Ascending aorta (tissue), 2 donors: ENCODE measurements around the gene MAPK13. TPM values are rescaled to one million over a fixed set of nuclear protein-coding genes. Genes with fewer than 3 reads are reported as not detected.

ENCODE experiments used
- DNase-seq, 2 donors: peaks; one replicate each; pipeline ENCODE4 v3.0.0-alpha.2; 2019; ENCODE audit warnings: low spot score in 2 of 2
- H3K27ac ChIP-seq, 2 donors: fragments of 200-600 bp; sonication (generic); one replicate each; pipeline ENCODE4 v1.5.1; 2016 to 2017; ENCODE audit warnings: mild to moderate bottlenecking in 1 of 2
- H3K27me3 ChIP-seq: fragments of 200-600 bp; sonication (generic); one replicate; pipeline ENCODE4 v1.5.1; 2017
- H3K36me3 ChIP-seq, 2 donors: fragments of 200-600 bp; sonication (generic); one replicate each; pipeline ENCODE4 v1.5.1; 2016
- H3K4me1 ChIP-seq, 2 donors: fragments of 200-600 bp; sonication (generic); one replicate each; pipeline ENCODE4 v1.5.1; 2016 to 2017; ENCODE audit warnings: mild to moderate bottlenecking in 1 of 2
- H3K4me3 ChIP-seq, 2 donors: fragments of 200-600 bp; sonication (generic); one replicate each; pipeline ENCODE4 v1.5.1; 2016 to 2017; ENCODE audit warnings: mild to moderate bottlenecking in 1 of 2
- H3K9me3 ChIP-seq, 2 donors: fragments of 200-600 bp; sonication (generic); one replicate each; pipeline ENCODE4 v1.5.1; 2016
- intact Hi-C: fragments of 100-400 bp; cut with DNase I; formaldehyde crosslinking; loops from one replicate; pipeline ENCODE4 v1.15.1; 2023
- total RNA-seq: library from RNA; depleted of rRNA; stranded (reverse); fragments of >200 nt; gene quantifications from one replicate; pipeline ENCODE4 v1.1.0, GENCODE V29; 2016
- TF ChIP-seq, protein P1 (sequence below), 3 experiments: fragments of 200-600 bp in 2 of 3; fragments of 450-650 bp in 1 of 3; sonication (generic) in 2 of 3; IDR thresholded peaks; one replicate each; pipeline ENCODE4 v1.5.1; 2016 to 2019; ENCODE audit warnings: antibody characterized with exemption in 3 of 3, mild to moderate bottlenecking in 1 of 3, moderate library complexity in 1 of 3

The MAPK13 gene
- total RNA-seq, 1 donor from 2014 or later = 7.7 TPM

DNA sequence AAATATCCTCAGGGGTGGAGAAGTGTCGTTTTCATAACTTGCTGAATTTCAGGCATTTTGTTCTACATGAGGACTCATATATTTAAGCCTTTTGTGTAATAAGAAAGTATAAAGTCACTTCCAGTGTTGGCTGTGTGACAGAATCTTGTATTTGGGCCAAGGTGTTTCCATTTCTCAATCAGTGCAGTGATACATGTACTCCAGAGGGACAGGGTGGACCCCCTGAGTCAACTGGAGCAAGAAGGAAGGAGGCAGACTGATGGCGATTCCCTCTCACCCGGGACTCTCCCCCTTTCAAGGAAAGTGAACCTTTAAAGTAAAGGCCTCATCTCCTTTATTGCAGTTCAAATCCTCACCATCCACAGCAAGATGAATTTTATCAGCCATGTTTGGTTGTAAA, 20.3 kb upstream of the MAPK13 start:
- TF ChIP-seq, protein P1, sequence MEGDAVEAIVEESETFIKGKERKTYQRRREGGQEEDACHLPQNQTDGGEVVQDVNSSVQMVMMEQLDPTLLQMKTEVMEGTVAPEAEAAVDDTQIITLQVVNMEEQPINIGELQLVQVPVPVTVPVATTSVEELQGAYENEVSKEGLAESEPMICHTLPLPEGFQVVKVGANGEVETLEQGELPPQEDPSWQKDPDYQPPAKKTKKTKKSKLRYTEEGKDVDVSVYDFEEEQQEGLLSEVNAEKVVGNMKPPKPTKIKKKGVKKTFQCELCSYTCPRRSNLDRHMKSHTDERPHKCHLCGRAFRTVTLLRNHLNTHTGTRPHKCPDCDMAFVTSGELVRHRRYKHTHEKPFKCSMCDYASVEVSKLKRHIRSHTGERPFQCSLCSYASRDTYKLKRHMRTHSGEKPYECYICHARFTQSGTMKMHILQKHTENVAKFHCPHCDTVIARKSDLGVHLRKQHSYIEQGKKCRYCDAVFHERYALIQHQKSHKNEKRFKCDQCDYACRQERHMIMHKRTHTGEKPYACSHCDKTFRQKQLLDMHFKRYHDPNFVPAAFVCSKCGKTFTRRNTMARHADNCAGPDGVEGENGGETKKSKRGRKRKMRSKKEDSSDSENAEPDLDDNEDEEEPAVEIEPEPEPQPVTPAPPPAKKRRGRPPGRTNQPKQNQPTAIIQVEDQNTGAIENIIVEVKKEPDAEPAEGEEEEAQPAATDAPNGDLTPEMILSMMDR (IDR thresholded peaks at IDR 0.05) = no peak
- intact Hi-C loops = no loop called here
- no peaks in the 10 kb centered on the region for H3K27me3 ChIP-seq
- H3K4me3 ChIP-seq = no peak overlapping the region
- no peaks in the 10 kb centered on the region for H3K9me3 ChIP-seq
- no peak for DNase-seq
- H3K4me1 ChIP-seq = no peaks in the 10 kb centered on the region
- no peak overlapping the region for H3K27ac ChIP-seq
- H3K36me3 ChIP-seq = peaks cover 47 to 53% of the 10 kb centered on the region in 2 donors

DNA sequence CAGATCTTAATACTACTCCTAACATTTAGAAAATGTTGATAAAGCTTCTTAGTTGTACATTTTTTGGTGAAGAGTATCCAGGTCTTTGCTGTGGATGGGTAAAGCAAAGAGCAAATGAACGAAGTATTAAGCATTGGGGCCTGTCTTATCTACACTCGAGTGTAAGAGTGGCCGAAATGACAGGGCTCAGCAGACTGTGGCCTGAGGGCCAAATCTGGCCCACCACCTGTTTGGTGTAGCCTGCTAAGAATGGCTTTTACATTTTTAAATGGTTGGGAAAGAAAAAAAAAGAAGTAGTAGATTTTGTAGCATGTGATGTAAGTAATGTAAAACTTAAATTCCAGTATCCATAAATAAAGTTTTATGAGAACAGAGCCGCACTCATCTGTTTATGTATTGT, 19.4 kb upstream of the MAPK13 start:
- H3K27me3 ChIP-seq = no peaks in the 10 kb centered on the region
- H3K4me1 ChIP-seq = no peaks in the 10 kb centered on the region
- no peak for DNase-seq
- intact Hi-C loops = no loop called here
- no peak overlapping the region for H3K4me3 ChIP-seq
- peaks cover 43 to 53% of the 10 kb centered on the region in 2 donors for H3K36me3 ChIP-seq
- TF ChIP-seq, protein P1 (IDR thresholded peaks at IDR 0.05) = no peak
- no peaks in the 10 kb centered on the region for H3K9me3 ChIP-seq
- no peak overlapping the region for H3K27ac ChIP-seq

DNA sequence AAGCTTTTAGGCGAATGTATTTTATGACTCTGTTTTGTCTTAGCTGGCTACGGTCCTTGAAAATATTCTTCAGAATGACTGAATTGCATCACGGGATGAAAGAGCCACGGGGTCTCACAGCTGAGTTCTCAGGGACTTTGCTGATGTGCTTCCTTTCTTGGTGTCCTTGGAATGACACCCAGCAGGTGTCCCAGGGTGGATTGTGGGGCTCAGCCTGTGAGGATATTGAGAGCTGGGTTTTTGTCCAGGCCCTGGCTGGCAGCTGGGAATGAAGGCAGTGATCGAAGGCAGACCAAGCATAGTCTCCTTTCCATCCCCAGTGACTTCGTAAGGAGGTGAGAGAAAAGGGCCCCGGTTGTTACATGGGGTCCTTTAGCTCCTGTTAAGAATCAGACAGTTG, 18.8 kb upstream of the MAPK13 start:
- Histone ChIP-seq H3K4me3 (no peak overlapping the region), H3K4me1 (no peaks in the 10 kb centered on the region), H3K9me3 (no peaks in the 10 kb centered on the region), H3K36me3 (peaks cover 43 to 51% of the 10 kb centered on the region in 2 donors), H3K27me3 (no peaks in the 10 kb centered on the region), H3K27ac (no peak overlapping the region)
- TF ChIP-seq, protein P1 (IDR thresholded peaks at IDR 0.05) = no peak
- no peak for DNase-seq
- intact Hi-C loops = no loop called here

DNA sequence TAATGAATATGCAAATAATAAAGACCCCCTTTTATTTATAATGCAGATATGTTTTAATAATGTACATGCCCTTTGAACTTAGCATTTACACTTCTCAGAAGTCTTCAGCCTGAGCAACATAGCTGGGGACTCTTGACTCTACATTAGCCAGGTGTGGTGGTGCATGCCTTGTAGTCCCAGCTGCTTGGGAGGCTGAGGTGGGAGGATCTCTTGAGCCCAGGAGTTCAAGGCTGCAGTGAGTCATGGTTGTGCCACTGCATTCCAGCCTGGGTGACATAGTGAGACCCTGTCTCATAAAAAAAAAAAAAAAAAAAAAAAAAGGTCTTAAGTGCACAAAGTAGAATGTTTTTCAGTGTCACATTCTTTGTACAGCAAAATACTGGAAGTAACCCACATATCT, 17.3 kb upstream of the MAPK13 start:
- Histone ChIP-seq H3K4me3 (no peak overlapping the region), H3K9me3 (no peaks in the 10 kb centered on the region), H3K36me3 (peaks cover 33 to 39% of the 10 kb centered on the region in 2 donors), H3K4me1 (no peaks in the 10 kb centered on the region), H3K27ac (no peak overlapping the region), H3K27me3 (no peaks in the 10 kb centered on the region)
- TF ChIP-seq, protein P1 (IDR thresholded peaks at IDR 0.05) = no peak
- intact Hi-C loops = no loop called here
- no peak for DNase-seq

DNA sequence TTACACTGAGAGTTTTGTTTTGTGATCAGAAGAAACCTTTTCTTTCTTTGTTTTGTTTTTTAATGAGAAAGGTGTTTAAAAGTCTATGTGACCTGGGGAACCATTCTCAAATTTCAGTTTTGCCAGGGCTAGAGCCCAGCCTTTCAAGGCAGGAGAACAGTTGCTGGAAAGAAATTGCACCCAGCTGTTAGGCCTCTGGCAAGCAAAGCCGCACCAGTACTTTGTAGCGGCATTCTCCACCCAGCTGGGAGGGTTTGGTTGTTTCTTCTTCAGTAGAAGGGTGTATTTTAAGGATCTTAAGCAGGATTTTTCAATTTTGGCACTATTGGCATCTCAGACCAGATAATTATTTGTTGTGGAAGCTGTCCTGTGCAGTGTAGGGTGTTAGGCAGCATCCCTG, 16.6 kb upstream of the MAPK13 start:
- Histone ChIP-seq H3K36me3 (peaks cover 27 to 32% of the 10 kb centered on the region in 2 donors), H3K4me3 (no peak overlapping the region), H3K27ac (no peak overlapping the region), H3K27me3 (no peaks in the 10 kb centered on the region), H3K9me3 (no peaks in the 10 kb centered on the region), H3K4me1 (no peaks in the 10 kb centered on the region)
- TF ChIP-seq, protein P1 (IDR thresholded peaks at IDR 0.05) = no peak
- intact Hi-C loops = no loop called here
- no peak for DNase-seq

DNA sequence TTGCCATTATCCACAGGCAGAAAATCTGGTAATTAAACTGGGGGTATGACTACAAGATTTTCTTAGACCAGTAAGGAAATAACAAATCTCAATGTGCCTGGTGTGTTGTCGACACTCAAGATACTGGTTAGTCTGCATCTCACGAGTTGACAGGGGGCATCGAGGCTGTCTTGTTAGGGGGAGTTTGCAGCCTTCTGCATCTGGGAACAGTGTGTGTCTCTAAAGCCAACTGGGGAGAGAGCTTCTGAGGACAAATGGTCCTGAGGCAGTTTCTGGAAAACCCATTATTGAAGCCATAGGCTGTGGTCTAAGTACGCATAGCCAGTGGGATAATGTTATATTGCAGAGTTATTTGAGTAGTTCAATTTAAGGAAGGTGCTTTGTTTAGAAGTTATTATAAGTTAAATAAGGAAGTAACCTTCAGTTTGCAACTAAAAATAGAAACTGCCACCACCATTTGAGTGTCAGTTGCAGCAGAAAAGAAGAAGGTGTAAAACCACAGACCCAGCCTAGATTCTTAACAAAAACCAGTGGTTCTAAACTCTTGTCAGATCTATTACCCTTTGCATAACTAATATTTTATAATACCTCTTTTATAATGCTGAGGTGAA, 15.4 kb upstream of the MAPK13 start:
- Histone ChIP-seq H3K4me3 (no peak overlapping the region), H3K9me3 (no peaks in the 10 kb centered on the region), H3K27ac (no peak overlapping the region), H3K27me3 (no peaks in the 10 kb centered on the region), H3K36me3 (peaks cover 19 to 23% of the 10 kb centered on the region in 2 donors), H3K4me1 (no peaks in the 10 kb centered on the region)
- intact Hi-C loops = no loop called here
- TF ChIP-seq, protein P1 (IDR thresholded peaks at IDR 0.05) = no peak
- DNase-seq = no peak
